ENCODE results near the gene DDX51.

The DDX51 gene

DNA sequence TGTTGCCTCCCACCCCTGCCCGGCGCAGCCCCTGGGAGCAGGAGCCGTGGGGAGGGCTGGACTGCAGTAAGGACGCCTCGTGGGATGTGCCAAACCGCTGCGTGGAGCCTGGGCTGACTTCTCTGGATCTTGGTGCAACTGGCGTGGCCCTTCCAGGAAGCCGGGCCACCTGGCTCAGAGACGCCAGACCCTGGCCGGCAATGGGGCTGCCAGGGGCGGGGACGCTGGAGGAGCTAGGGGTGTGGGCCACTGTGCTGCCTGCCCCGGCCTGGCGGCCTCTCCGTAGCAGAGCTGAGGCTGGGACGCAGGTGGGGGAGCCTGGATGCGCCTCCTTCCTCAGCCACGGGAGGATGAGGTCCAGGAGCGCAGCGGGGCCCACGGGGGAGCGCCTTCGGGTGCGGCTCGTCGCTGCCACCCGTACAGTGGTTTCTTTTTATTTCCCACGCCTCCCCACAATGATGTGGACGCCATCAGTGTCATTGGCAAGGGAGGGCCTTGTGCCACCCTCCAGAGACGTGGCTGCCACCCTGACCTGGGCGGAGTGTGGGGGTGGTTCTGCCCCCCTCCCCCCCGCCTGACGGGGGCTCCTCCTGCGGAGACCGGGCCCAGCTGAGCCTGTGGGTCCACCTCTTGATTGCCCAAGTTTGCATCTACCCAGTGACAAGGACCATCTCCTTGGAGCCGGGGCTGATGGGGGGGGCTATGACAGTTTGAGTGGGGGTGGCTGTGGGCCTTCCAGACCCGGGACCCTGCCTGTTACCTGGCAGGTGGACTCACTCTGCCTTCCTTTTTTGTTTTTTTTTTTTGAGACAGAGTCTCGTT is 11.3 kb downstream of the DDX51 start:
- no peak overlapping the region for H3K27ac ChIP-seq
- peaks cover 5% of the 10 kb centered on the region for H3K9me3 ChIP-seq (ENCODE audit: severe bottlenecking)
- no peak overlapping the region for H3K4me3 ChIP-seq (ENCODE audit: low read depth, low read length)
- H3K27me3 ChIP-seq (ENCODE audit: insufficient read depth, low read depth, severe bottlenecking) = no peaks in the 10 kb centered on the region
- DNase-seq = no peak
- TF ChIP-seq CTCF (IDR thresholded peaks at IDR 0.05; ENCODE audit: low read depth, low read length) = no peak
- peaks cover 6% of the 10 kb centered on the region for H3K36me3 ChIP-seq

GRCh38 chr12:132131952-132132351 is 12.2 kb downstream of the DDX51 start:
- TF ChIP-seq CTCF (IDR thresholded peaks at IDR 0.05; ENCODE audit: low read depth, low read length) = no peak
- Histone ChIP-seq H3K36me3 (peaks cover 15% of the 10 kb centered on the region), H3K4me3 (ENCODE audit: low read depth, low read length) (no peak overlapping the region), H3K27me3 (ENCODE audit: insufficient read depth, low read depth, severe bottlenecking) (no peaks in the 10 kb centered on the region), H3K9me3 (ENCODE audit: severe bottlenecking) (peaks cover 5% of the 10 kb centered on the region), H3K27ac (no peak overlapping the region)
- no peak for DNase-seq

- Histone ChIP-seq H3K36me3 (peaks cover 21% of the 10 kb centered on the region), H3K27ac (no peak overlapping the region), H3K27me3 (ENCODE audit: insufficient read depth, low read depth, severe bottlenecking) (no peaks in the 10 kb centered on the region), H3K4me3 (ENCODE audit: low read depth, low read length) (no peak overlapping the region), H3K9me3 (ENCODE audit: severe bottlenecking) (peaks cover 5% of the 10 kb centered on the region)
- no peak for TF ChIP-seq CTCF (IDR thresholded peaks at IDR 0.05; ENCODE audit: low read depth, low read length)
- DNase-seq = no peak
These were observed 12.9 kb downstream of the DDX51 start for GRCh38 chr12:132131229-132131628.

DNA sequence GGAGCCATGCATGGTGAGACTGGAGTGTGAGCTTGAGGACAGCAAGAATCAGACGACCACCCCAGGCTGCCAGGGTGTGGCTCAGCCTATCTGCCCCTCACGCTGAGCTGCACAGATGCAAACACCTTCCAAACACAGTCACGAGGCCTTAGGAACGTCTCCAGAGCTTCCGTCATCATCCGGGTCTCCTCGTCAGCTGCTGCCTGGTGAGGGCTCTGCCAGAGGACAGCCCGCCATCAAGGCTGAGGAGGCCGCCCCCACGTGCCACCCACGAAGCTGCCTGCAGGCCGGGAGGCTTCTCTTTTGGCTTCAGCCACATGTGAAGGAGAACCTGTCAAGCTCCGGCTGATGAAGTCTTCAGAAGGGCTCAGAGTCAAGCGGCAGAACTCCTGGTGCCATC is 13.4 kb downstream of the DDX51 start:
- no peak for TF ChIP-seq CTCF (IDR thresholded peaks at IDR 0.05; ENCODE audit: low read depth, low read length)
- Histone ChIP-seq H3K4me3 (ENCODE audit: low read depth, low read length) (no peak overlapping the region), H3K36me3 (peaks cover 26% of the 10 kb centered on the region)

GRCh38 chr12:132129007-132129406 is 15.1 kb downstream of the DDX51 start:
- Histone ChIP-seq H3K27me3 (ENCODE audit: insufficient read depth, low read depth, severe bottlenecking) (no peaks in the 10 kb centered on the region), H3K27ac (no peak overlapping the region), H3K36me3 (peaks cover 29% of the 10 kb centered on the region), H3K9me3 (ENCODE audit: severe bottlenecking) (peaks cover 5% of the 10 kb centered on the region), H3K4me3 (ENCODE audit: low read depth, low read length) (no peak overlapping the region)
- no peak for TF ChIP-seq CTCF (IDR thresholded peaks at IDR 0.05; ENCODE audit: low read depth, low read length)
- no peak for DNase-seq

More for the DNA sequence above, 13.4 kb downstream of the DDX51 start:
- no peak for DNase-seq
- Histone ChIP-seq H3K27me3 (ENCODE audit: insufficient read depth, low read depth, severe bottlenecking) (no peaks in the 10 kb centered on the region), H3K27ac (no peak overlapping the region), H3K9me3 (ENCODE audit: severe bottlenecking) (peaks cover 5% of the 10 kb centered on the region)

DNA sequence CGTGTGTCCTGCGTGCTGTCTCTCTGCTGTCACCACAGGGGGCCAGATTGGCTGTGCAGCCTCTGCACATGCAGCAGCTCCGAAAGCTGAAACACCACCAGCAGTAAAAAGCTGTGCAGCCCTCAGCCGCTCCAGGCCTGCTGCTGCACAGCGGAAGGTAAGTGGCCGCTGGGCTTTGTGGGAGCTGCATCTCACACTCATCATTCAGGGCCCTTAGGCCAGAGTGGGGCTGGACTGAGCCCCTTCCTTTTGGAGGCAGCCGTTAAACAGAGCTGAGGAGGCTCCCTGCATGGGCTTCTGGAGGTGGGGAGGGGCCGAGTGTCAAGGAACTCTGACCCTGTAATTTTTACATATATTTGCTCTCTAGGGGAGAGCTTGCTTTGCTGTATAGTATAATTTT is 17.1 kb downstream of the DDX51 start:
- Histone ChIP-seq H3K36me3 (peaks cover 37% of the 10 kb centered on the region), H3K9me3 (ENCODE audit: severe bottlenecking) (peaks cover 5% of the 10 kb centered on the region), H3K4me3 (ENCODE audit: low read depth, low read length) (no peak overlapping the region), H3K27ac (no peak overlapping the region), H3K27me3 (ENCODE audit: insufficient read depth, low read depth, severe bottlenecking) (no peaks in the 10 kb centered on the region)
- no peak for DNase-seq
- no peak for TF ChIP-seq CTCF (IDR thresholded peaks at IDR 0.05; ENCODE audit: low read depth, low read length)
